Measurements from ENCODE around the gene RPL18A.

The RPL18A gene

DNA sequence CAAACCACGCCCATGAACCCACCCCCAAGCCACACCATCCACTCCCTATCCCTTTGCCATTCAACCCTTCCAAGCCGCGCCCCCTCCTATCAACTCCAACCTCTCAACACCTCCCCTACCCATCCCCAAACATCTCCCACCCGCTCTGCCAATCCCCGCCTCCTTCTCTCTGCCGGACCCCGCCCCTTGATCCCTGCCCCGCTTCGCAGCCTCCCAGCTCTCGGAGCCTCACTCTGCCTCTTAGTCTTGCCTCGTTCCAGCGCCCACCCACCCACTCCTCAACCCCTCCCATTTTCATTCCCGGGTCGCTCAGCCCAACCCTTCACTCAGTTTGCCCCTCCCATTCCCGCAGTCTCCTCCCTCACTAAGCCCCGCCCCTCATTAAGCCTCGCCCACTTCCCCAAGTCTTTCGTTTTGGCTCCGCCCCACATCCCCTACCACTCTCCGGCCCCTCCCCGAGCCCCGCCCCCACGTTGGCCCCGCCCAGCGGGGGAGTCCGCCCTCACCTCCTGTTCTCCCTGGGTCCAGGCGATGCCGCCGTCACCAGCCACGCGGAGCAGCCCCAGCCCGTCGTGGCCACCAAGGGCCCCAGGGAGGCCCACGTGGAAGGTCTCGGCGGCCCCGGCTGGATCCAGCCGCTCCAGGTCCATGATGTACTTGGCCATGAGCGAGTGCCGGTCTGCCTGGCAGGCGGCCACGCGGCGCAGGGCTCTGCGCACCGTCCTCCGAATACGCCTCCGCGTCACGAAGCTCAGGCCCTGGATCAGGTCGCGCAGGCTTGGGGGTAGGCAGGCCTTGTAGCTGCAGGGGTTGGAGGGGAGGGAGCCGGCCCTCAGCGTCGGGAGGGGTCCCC is 17.7 kb upstream of the RPL18A start:
- H3K4me3 ChIP-seq (ENCODE audit: low read depth in 1 of 2, low read length in 2 of 2) = no peak overlapping the region
- no peak overlapping the region for H3K9ac ChIP-seq (ENCODE audit: low read depth in 1 of 2, low read length in 2 of 2)
- no peak overlapping the region for H3K27ac ChIP-seq (ENCODE audit: low read depth, low read length)
- H3K4me1 ChIP-seq (ENCODE audit: control insufficient read depth in 1 of 2, insufficient read depth in 2 of 2, low read length in 2 of 2) = peaks cover 0 to 4% of the 10 kb centered on the region in 2 donors
- no peaks in the 10 kb centered on the region for H3K27me3 ChIP-seq (ENCODE audit: control insufficient read depth in 1 of 2, insufficient read depth in 2 of 2, low read length in 2 of 2)
- peaks cover 0 to 7% of the 10 kb centered on the region in 2 donors for H3K36me3 ChIP-seq (ENCODE audit: control insufficient read depth in 1 of 2, insufficient read depth in 2 of 2, low read length in 2 of 2)
- H3K9me3 ChIP-seq (ENCODE audit: control insufficient read depth in 1 of 2, low read length in 2 of 2) = no peaks in the 10 kb centered on the region

DNA sequence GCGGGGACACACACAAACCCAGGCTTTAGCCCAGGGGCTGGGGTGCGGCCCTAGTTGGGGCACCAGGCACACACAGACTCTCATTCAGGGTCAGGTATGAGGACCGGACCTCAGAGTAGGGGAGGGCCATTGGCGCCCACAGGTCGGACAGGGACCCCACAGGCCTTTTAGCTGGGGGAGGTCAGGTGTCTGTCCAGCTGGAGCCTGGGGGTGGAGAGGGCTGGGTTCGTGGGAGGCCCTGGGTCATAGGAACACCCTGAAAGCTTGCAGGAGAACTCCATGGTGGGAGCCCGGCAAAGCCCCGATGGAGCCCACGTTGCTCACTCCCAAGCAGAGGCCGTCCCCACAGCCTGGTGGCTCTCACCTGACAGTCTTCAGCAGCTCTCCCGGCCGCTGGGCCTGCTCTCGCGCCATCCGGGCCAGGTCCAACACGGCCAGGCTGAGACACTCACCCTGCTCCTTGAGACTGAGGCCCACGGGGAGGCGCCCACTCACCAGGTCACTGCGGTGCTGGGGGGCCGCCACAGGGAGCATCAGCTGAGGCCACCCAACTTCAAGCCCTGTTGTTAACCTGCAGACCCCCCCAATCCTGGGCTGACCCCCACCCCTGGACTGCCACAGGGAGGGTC is 16.9 kb upstream of the RPL18A start:
- Histone ChIP-seq H3K9me3 (ENCODE audit: control insufficient read depth in 1 of 2, low read length in 2 of 2) (no peaks in the 10 kb centered on the region), H3K9ac (ENCODE audit: low read depth in 1 of 2, low read length in 2 of 2) (no peak overlapping the region), H3K36me3 (ENCODE audit: control insufficient read depth in 1 of 2, insufficient read depth in 2 of 2, low read length in 2 of 2) (peaks cover 0 to 7% of the 10 kb centered on the region in 2 donors), H3K27me3 (ENCODE audit: control insufficient read depth in 1 of 2, insufficient read depth in 2 of 2, low read length in 2 of 2) (peaks cover 0 to under 1% of the 10 kb centered on the region in 2 donors), H3K27ac (ENCODE audit: low read depth, low read length) (no peak overlapping the region), H3K4me3 (ENCODE audit: low read depth in 1 of 2, low read length in 2 of 2) (no peak overlapping the region), H3K4me1 (ENCODE audit: control insufficient read depth in 1 of 2, insufficient read depth in 2 of 2, low read length in 2 of 2) (peaks cover under 1 to 4% of the 10 kb centered on the region in 2 donors)

DNA sequence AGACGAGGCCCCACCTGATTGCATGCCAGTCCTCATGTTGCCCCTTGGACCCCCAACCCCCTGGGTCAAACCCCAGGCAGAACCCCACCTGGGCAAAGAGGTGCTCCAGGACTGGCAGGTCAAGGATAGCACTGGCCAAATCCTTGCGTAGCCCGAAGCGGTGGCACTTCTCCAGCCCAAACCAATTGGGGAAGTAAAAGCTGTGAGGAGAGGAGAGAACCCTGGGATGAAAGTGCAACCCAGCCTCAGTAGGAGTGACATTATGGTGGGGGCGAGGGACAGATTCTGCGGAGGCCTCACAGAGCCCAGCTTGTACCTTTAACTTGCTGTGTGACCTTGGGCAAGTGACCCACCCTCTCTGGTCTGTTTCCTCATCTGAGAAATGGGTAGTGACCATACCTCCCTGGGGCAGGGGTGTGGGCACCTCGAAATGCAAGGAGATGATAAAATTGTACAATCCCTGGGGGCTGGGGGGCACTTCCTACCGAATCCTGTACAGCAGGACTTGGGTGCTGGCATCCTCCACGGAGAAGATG is 16.4 kb upstream of the RPL18A start:
- H3K4me1 ChIP-seq (ENCODE audit: control insufficient read depth in 1 of 2, insufficient read depth in 2 of 2, low read length in 2 of 2) = peaks cover 4 to 6% of the 10 kb centered on the region in 2 donors
- H3K36me3 ChIP-seq (ENCODE audit: control insufficient read depth in 1 of 2, insufficient read depth in 2 of 2, low read length in 2 of 2) = peaks cover 0 to 7% of the 10 kb centered on the region in 2 donors
- no peaks in the 10 kb centered on the region for H3K9me3 ChIP-seq (ENCODE audit: control insufficient read depth in 1 of 2, low read length in 2 of 2)
- peaks cover 0 to 3% of the 10 kb centered on the region in 2 donors for H3K27me3 ChIP-seq (ENCODE audit: control insufficient read depth in 1 of 2, insufficient read depth in 2 of 2, low read length in 2 of 2)
- H3K4me3 ChIP-seq (ENCODE audit: low read depth in 1 of 2, low read length in 2 of 2) = no peak overlapping the region
- H3K9ac ChIP-seq (ENCODE audit: low read depth in 1 of 2, low read length in 2 of 2) = no peak overlapping the region
- no peak overlapping the region for H3K27ac ChIP-seq (ENCODE audit: low read depth, low read length)

DNA sequence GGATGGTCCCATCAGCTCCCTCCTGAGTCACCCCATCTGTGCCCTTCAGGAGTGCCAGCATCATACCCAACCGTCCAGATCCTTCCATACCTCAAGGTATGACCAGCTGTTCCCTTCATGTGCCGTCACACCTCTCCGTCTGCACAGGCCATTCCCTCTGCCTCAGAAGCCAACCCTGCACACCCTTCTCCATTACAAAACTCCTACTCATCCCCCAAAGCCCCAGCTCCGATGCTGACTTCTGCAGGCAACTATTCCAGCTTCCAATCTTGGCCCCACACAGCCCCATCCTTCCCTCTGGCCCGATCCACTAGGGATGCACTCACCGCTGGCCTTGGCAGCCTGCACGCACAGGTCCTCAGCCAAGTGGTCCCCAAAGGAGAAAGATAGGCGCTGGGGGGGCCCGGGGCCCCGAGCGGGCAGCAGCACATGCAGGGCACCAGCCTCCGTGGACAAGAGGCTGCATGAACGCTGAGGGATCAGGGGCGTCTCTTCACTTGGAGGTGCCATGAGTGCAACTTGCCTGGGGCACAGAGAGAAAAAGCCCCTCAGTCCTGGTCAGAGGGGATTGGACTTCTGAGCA is 15.7 kb upstream of the RPL18A start:
- Histone ChIP-seq H3K36me3 (ENCODE audit: control insufficient read depth in 1 of 2, insufficient read depth in 2 of 2, low read length in 2 of 2) (peaks cover 0 to 7% of the 10 kb centered on the region in 2 donors), H3K4me3 (ENCODE audit: low read depth in 1 of 2, low read length in 2 of 2) (no peak overlapping the region), H3K27me3 (ENCODE audit: control insufficient read depth in 1 of 2, insufficient read depth in 2 of 2, low read length in 2 of 2) (peaks cover 0 to 3% of the 10 kb centered on the region in 2 donors), H3K4me1 (ENCODE audit: control insufficient read depth in 1 of 2, insufficient read depth in 2 of 2, low read length in 2 of 2) (peaks cover 4 to 6% of the 10 kb centered on the region in 2 donors), H3K9ac (ENCODE audit: low read depth in 1 of 2, low read length in 2 of 2) (no peak overlapping the region), H3K27ac (ENCODE audit: low read depth, low read length) (no peak overlapping the region), H3K9me3 (ENCODE audit: control insufficient read depth in 1 of 2, low read length in 2 of 2) (no peaks in the 10 kb centered on the region)

DNA sequence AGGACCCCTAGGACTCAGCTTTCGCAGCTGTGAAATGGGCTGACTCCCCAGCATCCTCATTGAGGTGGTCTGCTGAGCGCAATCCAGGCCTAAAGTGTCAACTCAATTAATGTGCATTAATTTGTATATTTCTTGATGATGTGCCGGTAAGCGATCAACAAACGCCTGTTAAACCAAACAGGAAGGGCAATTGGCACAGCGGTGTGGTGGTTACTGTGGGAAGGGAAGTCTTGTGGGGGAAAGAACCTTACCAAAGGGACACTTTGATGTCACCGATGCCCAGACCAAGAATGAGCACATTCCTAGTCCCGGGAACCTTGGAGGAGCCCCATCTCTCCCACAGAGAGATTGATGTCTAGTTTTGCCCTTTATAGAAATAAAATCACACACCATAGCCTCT is 13.6 kb upstream of the RPL18A start:
- peaks cover 0 to 1% of the 10 kb centered on the region in 2 donors for H3K36me3 ChIP-seq (ENCODE audit: control insufficient read depth in 1 of 2, insufficient read depth in 2 of 2, low read length in 2 of 2)
- H3K4me1 ChIP-seq (ENCODE audit: control insufficient read depth in 1 of 2, insufficient read depth in 2 of 2, low read length in 2 of 2) = peaks cover 10 to 11% of the 10 kb centered on the region in 2 donors
- peak overlapping the region in 1 of 2 donors; percentile 9 for H3K4me3 ChIP-seq (ENCODE audit: low read depth in 1 of 2, low read length in 2 of 2)
- no peak overlapping the region for H3K27ac ChIP-seq (ENCODE audit: low read depth, low read length)
- no peaks in the 10 kb centered on the region for H3K9me3 ChIP-seq (ENCODE audit: control insufficient read depth in 1 of 2, low read length in 2 of 2)
- H3K27me3 ChIP-seq (ENCODE audit: control insufficient read depth in 1 of 2, insufficient read depth in 2 of 2, low read length in 2 of 2) = peaks cover 0 to 3% of the 10 kb centered on the region in 2 donors
- no peak overlapping the region for H3K9ac ChIP-seq (ENCODE audit: low read depth in 1 of 2, low read length in 2 of 2)

DNA sequence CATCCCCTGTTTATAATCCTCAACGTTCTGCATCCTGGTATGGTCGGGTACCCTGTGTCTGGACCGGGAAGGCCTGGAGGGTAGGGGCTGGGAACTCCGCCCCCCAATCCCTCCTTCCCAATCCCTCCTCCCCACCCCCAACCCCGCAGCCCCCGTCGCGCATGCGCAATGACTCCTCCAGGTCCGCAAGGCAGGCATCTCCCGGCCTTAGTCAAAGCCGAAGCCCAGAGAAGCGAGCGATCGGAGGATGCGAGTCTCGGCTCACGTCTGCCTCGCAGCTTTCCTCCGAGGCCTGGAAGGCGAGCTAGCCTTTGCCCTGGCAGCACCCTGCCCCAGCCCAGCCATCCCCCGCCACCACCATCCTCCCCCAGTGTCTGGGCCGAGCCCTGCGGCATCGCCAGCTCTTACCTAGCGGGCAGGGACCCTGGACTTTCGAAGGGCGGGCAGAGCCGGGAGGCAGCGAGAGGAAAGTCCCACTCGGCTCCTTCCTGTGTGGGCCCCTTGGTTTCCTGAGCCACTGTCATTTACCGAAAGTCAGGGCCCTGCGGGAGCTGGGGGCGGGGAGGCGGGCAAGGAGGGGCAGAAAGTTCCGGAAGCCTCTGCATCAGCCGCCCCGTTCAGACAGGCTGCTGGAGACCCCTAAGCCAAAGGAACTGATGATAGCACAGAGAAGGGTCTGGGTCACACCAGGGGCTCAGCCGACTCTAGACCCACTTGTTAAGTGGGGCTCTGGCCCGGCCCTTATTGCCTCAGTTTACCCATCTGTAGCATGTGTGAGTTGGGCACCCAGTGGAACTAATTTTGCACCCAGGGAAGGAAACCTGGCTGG is 12.0 kb upstream of the RPL18A start, which contains the start of gene JAK3:
Gene JAK3, minus strand, starts transcription at position 445 of the 829 bp plus-strand sequence. CDS start 3,565 bp downstream, outside the sequence.
- Histone ChIP-seq H3K36me3 (ENCODE audit: control insufficient read depth in 1 of 2, insufficient read depth in 2 of 2, low read length in 2 of 2) (no peaks in the 10 kb centered on the region), H3K4me3 (ENCODE audit: low read depth in 1 of 2, low read length in 2 of 2) (peak within 1 kb of the TSS; percentile 52 to 61), H3K27ac (ENCODE audit: low read depth, low read length) (peak within 1 kb of the TSS; percentile 75), H3K4me1 (ENCODE audit: control insufficient read depth in 1 of 2, insufficient read depth in 2 of 2, low read length in 2 of 2) (peaks cover 7 to 10% of the 10 kb centered on the region in 2 donors), H3K27me3 (ENCODE audit: control insufficient read depth in 1 of 2, insufficient read depth in 2 of 2, low read length in 2 of 2) (peaks cover 0 to 3% of the 10 kb centered on the region in 2 donors), H3K9me3 (ENCODE audit: control insufficient read depth in 1 of 2, low read length in 2 of 2) (no peaks in the 10 kb centered on the region), H3K9ac (ENCODE audit: low read depth in 1 of 2, low read length in 2 of 2) (peak within 1 kb of the TSS; percentile 25 to 37)

DNA sequence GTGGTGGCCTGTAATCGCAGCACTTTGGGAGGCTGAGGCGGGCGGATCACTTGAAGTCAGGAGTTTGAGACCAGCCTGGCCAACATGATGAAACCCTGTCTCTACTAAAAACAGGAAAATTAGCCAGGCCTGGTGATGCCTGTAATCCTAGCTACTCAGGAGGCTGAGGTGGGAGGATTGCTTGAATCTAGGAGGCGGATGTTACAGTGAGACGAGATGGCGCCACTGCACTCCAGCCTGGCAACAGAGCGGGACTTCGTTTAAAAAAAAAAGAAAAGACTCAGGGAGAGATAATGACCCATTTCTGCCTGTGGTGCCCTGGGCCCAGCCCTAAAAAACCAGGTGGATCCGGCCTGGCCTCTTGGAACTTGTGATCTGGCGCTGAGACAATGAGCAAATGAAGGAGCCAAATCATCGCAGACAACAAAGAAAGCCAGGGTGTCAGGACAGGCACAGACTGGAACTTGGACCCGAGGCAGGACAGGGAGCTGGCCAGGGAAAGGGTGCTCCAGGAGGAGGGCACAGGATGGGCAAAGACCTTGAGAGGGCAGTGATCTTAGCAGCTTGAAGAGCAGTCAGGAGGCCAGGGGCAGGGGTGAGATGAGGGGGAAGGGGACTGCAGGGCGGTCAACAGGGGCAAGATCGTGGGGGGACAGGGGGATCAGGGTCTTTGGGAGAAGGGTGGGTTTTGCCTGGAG is 11.0 kb upstream of the RPL18A start:
- Histone ChIP-seq H3K27me3 (ENCODE audit: control insufficient read depth in 1 of 2, insufficient read depth in 2 of 2, low read length in 2 of 2) (peaks cover 0 to 3% of the 10 kb centered on the region in 2 donors), H3K36me3 (ENCODE audit: control insufficient read depth in 1 of 2, insufficient read depth in 2 of 2, low read length in 2 of 2) (no peaks in the 10 kb centered on the region), H3K9ac (ENCODE audit: low read depth in 1 of 2, low read length in 2 of 2) (no peak overlapping the region), H3K27ac (ENCODE audit: low read depth, low read length) (no peak overlapping the region), H3K4me1 (ENCODE audit: control insufficient read depth in 1 of 2, insufficient read depth in 2 of 2, low read length in 2 of 2) (peaks cover 7 to 10% of the 10 kb centered on the region in 2 donors), H3K9me3 (ENCODE audit: control insufficient read depth in 1 of 2, low read length in 2 of 2) (no peaks in the 10 kb centered on the region), H3K4me3 (ENCODE audit: low read depth in 1 of 2, low read length in 2 of 2) (no peak overlapping the region)

DNA sequence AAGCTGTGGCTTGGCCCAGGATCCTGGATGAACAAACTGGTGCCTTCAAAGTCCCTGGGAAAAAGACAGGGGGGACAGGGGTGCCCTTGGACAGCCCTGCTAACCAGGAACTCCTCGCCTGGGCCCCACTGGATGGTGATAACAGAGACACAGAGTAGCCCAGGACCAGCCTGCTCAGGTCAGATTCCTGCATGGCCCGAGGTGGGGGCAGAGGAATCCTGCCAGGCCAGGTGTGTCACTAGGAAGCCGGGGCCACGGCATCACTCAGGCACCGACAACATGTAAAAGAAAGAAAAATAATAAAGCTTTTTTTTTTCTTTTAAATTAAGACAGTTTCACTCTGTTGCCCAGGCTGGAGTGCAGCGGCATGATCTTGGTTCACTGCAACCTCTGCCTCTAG is 5.6 kb upstream of the RPL18A start:
- no peak overlapping the region for H3K9ac ChIP-seq (ENCODE audit: low read depth in 1 of 2, low read length in 2 of 2)
- H3K27me3 ChIP-seq (ENCODE audit: control insufficient read depth in 1 of 2, insufficient read depth in 2 of 2, low read length in 2 of 2) = no peaks in the 10 kb centered on the region
- no peaks in the 10 kb centered on the region for H3K9me3 ChIP-seq (ENCODE audit: control insufficient read depth in 1 of 2, low read length in 2 of 2)
- H3K4me3 ChIP-seq (ENCODE audit: low read depth in 1 of 2, low read length in 2 of 2) = no peak overlapping the region
- H3K4me1 ChIP-seq (ENCODE audit: control insufficient read depth in 1 of 2, insufficient read depth in 2 of 2, low read length in 2 of 2) = peaks cover 4 to 7% of the 10 kb centered on the region in 2 donors
- H3K27ac ChIP-seq (ENCODE audit: low read depth, low read length) = no peak overlapping the region
- no peaks in the 10 kb centered on the region for H3K36me3 ChIP-seq (ENCODE audit: control insufficient read depth in 1 of 2, insufficient read depth in 2 of 2, low read length in 2 of 2)

Data from duodenal mucosa (tissue), 2 donors.